ENCODE results near the gene EPHB3. TPM values are rescaled to one million over a fixed set of nuclear protein-coding genes. Genes with fewer than 3 reads are reported as not detected.

Gene EPHB3
- total and polyA plus RNA-seq, 2 of the 4 experiments (the other 2 are of a cell fraction), result 0.72 to 2.9 TPM

DNA sequence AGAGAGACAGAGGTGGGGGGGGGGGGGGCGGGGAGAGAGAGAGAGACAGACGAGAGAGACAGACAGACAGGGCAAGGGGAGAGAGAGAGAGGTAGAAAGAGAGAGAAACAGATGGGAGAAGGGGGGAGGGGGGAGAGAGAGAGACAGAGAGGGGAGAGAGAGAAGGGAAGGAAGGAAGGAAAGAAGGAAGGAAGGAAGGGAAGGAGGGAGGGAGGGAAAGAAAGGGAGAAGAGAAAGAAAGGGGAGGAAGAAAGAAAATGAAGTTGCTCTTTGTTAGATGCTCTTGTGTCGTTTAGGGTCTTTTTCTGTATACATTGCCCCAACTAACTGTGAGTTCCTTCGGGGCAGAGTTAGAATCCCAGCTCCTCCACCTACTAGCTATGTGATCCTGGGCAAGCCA, 19.0 kb upstream of the EPHB3 start:
- H3K4me2 ChIP-seq (ENCODE audit: low read depth, low read length), result no peak overlapping the region
- H3K4me1 ChIP-seq (ENCODE audit: control insufficient read depth, insufficient read depth, low read length), result no peaks in the 10 kb centered on the region
- no peak overlapping the region for H2BK5ac ChIP-seq (ENCODE audit: low read depth, low read length, poor library complexity, severe bottlenecking)
- no peak overlapping the region for H3K27ac ChIP-seq (ENCODE audit: insufficient read depth, low read length)
- no peak overlapping the region for H3K9ac ChIP-seq (ENCODE audit: low read depth, low read length)
- no CpG with 5 or more reads among the region's 4 CpGs for WGBS, 2 experiments (ENCODE audit: extremely low coverage in 2 of 2, insufficient read length in 1 of 2)
- dilution Hi-C loops (cut with HindIII; ENCODE audit: low sequenced_read_pairs, unreplicated experiment) (loop anchor here (25.0 kb wide), 1 partner anchor 180 kb away; the partner anchor contains the start of genes CLCN2 and POLR2H), in situ Hi-C loops (cut with MboI; ENCODE audit: low sequenced_read_pairs) (no loop called here), intact Hi-C loops (cut with micrococcal nuclease) (no loop called here)
- H3K79me1 ChIP-seq (ENCODE audit: low read depth in 1 of 2, low read length in 2 of 2), result no peaks in the 10 kb centered on the region
- H3K56ac ChIP-seq (ENCODE audit: extremely low read depth, insufficient read depth, low read length), result no peak overlapping the region
- H3K36me3 ChIP-seq (ENCODE audit: control insufficient read depth, insufficient read depth, low read length), result no peaks in the 10 kb centered on the region
- H2AK5ac ChIP-seq (ENCODE audit: low read depth, low read length), result no peak overlapping the region
- no peak overlapping the region for H4K5ac ChIP-seq (ENCODE audit: low read depth, low read length)
- H3K4me3 ChIP-seq (ENCODE audit: insufficient read depth, low read depth, low read length), result no peak overlapping the region
- H3K18ac ChIP-seq (ENCODE audit: low read depth, low read length), result no peak overlapping the region
- no peak overlapping the region for H4K8ac ChIP-seq (ENCODE audit: low read depth in 2 of 2, low read length in 2 of 2)
- no peak overlapping the region for H2BK120ac ChIP-seq (ENCODE audit: low read depth, low read length)
- H2AK9ac ChIP-seq (replicated peaks; ENCODE audit: low read depth, low read length, poor library complexity), result no peak overlapping the region
- no peak overlapping the region for H3K4ac ChIP-seq (ENCODE audit: low read depth, low read length)
- H3K27me3 ChIP-seq (ENCODE audit: control insufficient read depth, insufficient read depth, low read length), result peaks cover 60% of the 10 kb centered on the region
- no peaks in the 10 kb centered on the region for H4K20me1 ChIP-seq (ENCODE audit: insufficient read depth, low read length)
- H3K23ac ChIP-seq (ENCODE audit: low read depth, low read length), result no peak overlapping the region
- H3K14ac ChIP-seq (replicated peaks; ENCODE audit: low read depth, low read length), result no peak overlapping the region
- ATAC-seq (ENCODE audit: low read depth), result no peak
- H4K91ac ChIP-seq (ENCODE audit: insufficient read depth, low read depth, low read length), result no peak overlapping the region
- H3K9me1 ChIP-seq (ENCODE audit: insufficient read depth, low read length), result no peaks in the 10 kb centered on the region
- no peak overlapping the region for H2BK20ac ChIP-seq (ENCODE audit: low read depth, low read length)
- H2BK15ac ChIP-seq (ENCODE audit: low read depth, low read length), result no peak overlapping the region
- POLR2A ChIA-PET (ENCODE audit: unreplicated experiment), result no interaction called here
- no peak for DNase-seq
- CTCF ChIA-PET, result interaction anchor here (0.6 to 2.1 kb wide), 3 partner anchors 171 to 1073 kb away, joined by 4 to 10 read pairs (median 7); no protein-coding TSS in a partner anchor
- H2AFZ ChIP-seq (replicated peaks; ENCODE audit: low read length, poor library complexity), result no peak overlapping the region
- TF ChIP-seq CEBPB (IDR thresholded peaks at IDR 0.05; ENCODE audit: low read depth, low read length), result no peak
- TF ChIP-seq MXI1 (IDR thresholded peaks at IDR 0.05; ENCODE audit: borderline replicate concordance, low read depth, low read length), result no peak
- TF ChIP-seq, protein P1, sequence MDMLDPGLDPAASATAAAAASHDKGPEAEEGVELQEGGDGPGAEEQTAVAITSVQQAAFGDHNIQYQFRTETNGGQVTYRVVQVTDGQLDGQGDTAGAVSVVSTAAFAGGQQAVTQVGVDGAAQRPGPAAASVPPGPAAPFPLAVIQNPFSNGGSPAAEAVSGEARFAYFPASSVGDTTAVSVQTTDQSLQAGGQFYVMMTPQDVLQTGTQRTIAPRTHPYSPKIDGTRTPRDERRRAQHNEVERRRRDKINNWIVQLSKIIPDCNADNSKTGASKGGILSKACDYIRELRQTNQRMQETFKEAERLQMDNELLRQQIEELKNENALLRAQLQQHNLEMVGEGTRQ (IDR thresholded peaks at IDR 0.05; ENCODE audit: low read depth, low read length), result no peak
- no peak for TF ChIP-seq MAZ (IDR thresholded peaks at IDR 0.05; ENCODE audit: borderline replicate concordance, low read depth, low read length)
- no peak for TF ChIP-seq CHD1 (IDR thresholded peaks at IDR 0.05; ENCODE audit: low read depth, low read length)
- no peak for TF ChIP-seq RCOR1 (IDR thresholded peaks at IDR 0.05; ENCODE audit: insufficient replicate concordance, low read length)
- no peak for TF ChIP-seq SMC3 (IDR thresholded peaks at IDR 0.05; ENCODE audit: low read depth, low read length)
- TF ChIP-seq MAFK (IDR thresholded peaks at IDR 0.05; ENCODE audit: low read depth, low read length), result no peak
- no peak for TF ChIP-seq NFE2L2 (IDR thresholded peaks at IDR 0.05; ENCODE audit: low read depth, low read length)
- no peak for TF ChIP-seq FOS (IDR thresholded peaks at IDR 0.05; ENCODE audit: low read depth, low read length)
- TF ChIP-seq BHLHE40 (IDR thresholded peaks at IDR 0.05; ENCODE audit: low read depth, low read length), result no peak
- TF ChIP-seq RFX5 (IDR thresholded peaks at IDR 0.05; ENCODE audit: low read depth, low read length), result no peak
- TF ChIP-seq CTCF (conservative IDR thresholded peaks at IDR 0.05; ENCODE audit: low read depth, low read length), result no peak
- TF ChIP-seq POLR2A (IDR thresholded peaks at IDR 0.05; ENCODE audit: low read depth, low read length), result no peak
- TF ChIP-seq, protein P2, sequence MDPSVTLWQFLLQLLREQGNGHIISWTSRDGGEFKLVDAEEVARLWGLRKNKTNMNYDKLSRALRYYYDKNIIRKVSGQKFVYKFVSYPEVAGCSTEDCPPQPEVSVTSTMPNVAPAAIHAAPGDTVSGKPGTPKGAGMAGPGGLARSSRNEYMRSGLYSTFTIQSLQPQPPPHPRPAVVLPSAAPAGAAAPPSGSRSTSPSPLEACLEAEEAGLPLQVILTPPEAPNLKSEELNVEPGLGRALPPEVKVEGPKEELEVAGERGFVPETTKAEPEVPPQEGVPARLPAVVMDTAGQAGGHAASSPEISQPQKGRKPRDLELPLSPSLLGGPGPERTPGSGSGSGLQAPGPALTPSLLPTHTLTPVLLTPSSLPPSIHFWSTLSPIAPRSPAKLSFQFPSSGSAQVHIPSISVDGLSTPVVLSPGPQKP (IDR thresholded peaks at IDR 0.05; ENCODE audit: borderline replicate concordance, low read depth, low read length), result no peak
- no peak for TF ChIP-seq RAD21 (IDR thresholded peaks at IDR 0.05; ENCODE audit: low read length)
- BruUV-seq (replicated peaks), result no TSS peak
- no peaks in the 10 kb centered on the region for H3K9me3 ChIP-seq (ENCODE audit: control insufficient read depth, insufficient read depth, low read length)
